Endothelial cell of umbilical vein (primary cell): ENCODE results near the gene HYLS1.

Experiments used
- EZH2 ChIP-seq: IDR thresholded peaks from 2 replicates; pipeline ENCODE4 v1.6.1; 2012; ENCODE audit warnings: borderline replicate concordance, low read depth, mild to moderate bottlenecking, moderate library complexity, low read length, inconsistent platforms; ENCODE audit not compliant: severe bottlenecking
- FOS ChIP-seq: IDR thresholded peaks from 2 replicates; pipeline ENCODE4 v1.6.1; 2011; ENCODE audit warnings: mild to moderate bottlenecking, low read length, moderate library complexity, borderline replicate concordance; ENCODE audit not compliant: insufficient read depth
- JUN ChIP-seq: IDR thresholded peaks from 2 replicates; pipeline ENCODE4 v1.6.1; 2011; ENCODE audit warnings: borderline replicate concordance, low read depth; ENCODE audit not compliant: insufficient read length, insufficient read depth
- MYC ChIP-seq: IDR thresholded peaks from one replicate; pipeline ENCODE4 v1.6.1; 2011; ENCODE audit warnings: mild to moderate bottlenecking, low read depth, low read length
- POLR2A ChIP-seq: IDR thresholded peaks from 2 replicates; pipeline ENCODE4 v1.6.1; 2012; ENCODE audit warnings: low read depth, mild to moderate bottlenecking, control low read depth, low read length
- POLR2AphosphoS5 ChIP-seq: IDR thresholded peaks from 2 replicates; pipeline ENCODE4 v1.6.1; 2012; ENCODE audit warnings: low read depth, mild to moderate bottlenecking, control low read depth, low read length, moderate library complexity; ENCODE audit not compliant: insufficient read depth
- TF ChIP-seq, protein P1 (sequence below), 2 donors: IDR thresholded peaks; 1 replicate in 1 of 2; 2 replicates in 1 of 2; pipeline ENCODE4 v1.5.1; 2011; ENCODE audit warnings: low read length in 2 of 2, mild to moderate bottlenecking in 2 of 2, moderate library complexity in 2 of 2, control low read depth in 1 of 2, inconsistent platforms in 1 of 2, low read depth in 1 of 2; ENCODE audit not compliant: insufficient read depth in 1 of 2; ENCODE audit errors: extremely low read depth in 1 of 2
- TF ChIP-seq, protein P2 (sequence below): IDR thresholded peaks from 2 replicates; pipeline ENCODE4 v1.6.1; 2011; ENCODE audit not compliant: insufficient read depth, insufficient read length

DNA sequence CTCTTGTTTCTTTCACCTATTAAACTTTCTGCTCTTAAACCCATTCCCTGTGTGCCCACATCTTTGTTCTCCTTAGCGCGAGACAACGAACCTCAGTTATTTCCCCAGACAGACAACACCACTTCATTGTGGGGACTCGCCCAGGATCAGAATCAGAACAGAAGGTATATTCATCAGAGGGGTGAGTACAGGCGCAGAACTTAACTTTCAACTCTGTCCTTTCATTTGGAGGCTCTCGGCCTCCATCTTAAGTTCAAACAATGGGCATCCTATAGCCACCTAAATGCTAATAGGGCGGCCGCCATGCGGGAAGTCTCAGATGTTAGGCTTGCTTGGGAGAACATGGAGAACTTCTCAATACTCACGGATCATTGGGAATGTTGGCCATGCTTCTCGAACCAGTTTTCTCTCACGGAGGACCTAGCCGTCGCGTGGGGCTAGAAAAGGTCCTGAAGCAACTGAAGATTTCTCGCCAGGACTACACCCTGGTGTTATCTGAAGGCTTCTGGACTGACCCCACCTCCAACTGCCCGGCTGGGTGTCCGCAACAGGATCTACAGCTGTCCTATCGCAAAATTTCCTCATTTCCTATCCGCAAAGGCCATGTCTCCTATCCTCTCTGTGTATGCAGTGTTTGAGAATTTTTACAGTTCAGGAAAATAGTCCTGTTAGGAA is 13.4 kb upstream of the HYLS1 start:
- TF ChIP-seq, protein P1, sequence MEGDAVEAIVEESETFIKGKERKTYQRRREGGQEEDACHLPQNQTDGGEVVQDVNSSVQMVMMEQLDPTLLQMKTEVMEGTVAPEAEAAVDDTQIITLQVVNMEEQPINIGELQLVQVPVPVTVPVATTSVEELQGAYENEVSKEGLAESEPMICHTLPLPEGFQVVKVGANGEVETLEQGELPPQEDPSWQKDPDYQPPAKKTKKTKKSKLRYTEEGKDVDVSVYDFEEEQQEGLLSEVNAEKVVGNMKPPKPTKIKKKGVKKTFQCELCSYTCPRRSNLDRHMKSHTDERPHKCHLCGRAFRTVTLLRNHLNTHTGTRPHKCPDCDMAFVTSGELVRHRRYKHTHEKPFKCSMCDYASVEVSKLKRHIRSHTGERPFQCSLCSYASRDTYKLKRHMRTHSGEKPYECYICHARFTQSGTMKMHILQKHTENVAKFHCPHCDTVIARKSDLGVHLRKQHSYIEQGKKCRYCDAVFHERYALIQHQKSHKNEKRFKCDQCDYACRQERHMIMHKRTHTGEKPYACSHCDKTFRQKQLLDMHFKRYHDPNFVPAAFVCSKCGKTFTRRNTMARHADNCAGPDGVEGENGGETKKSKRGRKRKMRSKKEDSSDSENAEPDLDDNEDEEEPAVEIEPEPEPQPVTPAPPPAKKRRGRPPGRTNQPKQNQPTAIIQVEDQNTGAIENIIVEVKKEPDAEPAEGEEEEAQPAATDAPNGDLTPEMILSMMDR (IDR thresholded peaks at IDR 0.05; ENCODE audit: extremely low read depth in 1 of 2, insufficient read depth in 1 of 2, low read depth in 1 of 2, low read length in 2 of 2): no peak
- TF ChIP-seq POLR2AphosphoS5: no peak
- no peak for TF ChIP-seq POLR2A
- TF ChIP-seq EZH2: no peak
- TF ChIP-seq JUN: no peak
- no peak for TF ChIP-seq MYC
- TF ChIP-seq, protein P2, sequence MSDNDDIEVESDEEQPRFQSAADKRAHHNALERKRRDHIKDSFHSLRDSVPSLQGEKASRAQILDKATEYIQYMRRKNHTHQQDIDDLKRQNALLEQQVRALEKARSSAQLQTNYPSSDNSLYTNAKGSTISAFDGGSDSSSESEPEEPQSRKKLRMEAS: no peak
- TF ChIP-seq FOS: no peak
